Measurements from ENCODE around the gene HSD17B8. TPM values are rescaled to one million over a fixed set of nuclear protein-coding genes. Genes with fewer than 3 reads are reported as not detected.

Gene HSD17B8
- total RNA-seq, 1 experiment from 2014 or later, result 4.2 TPM

DNA sequence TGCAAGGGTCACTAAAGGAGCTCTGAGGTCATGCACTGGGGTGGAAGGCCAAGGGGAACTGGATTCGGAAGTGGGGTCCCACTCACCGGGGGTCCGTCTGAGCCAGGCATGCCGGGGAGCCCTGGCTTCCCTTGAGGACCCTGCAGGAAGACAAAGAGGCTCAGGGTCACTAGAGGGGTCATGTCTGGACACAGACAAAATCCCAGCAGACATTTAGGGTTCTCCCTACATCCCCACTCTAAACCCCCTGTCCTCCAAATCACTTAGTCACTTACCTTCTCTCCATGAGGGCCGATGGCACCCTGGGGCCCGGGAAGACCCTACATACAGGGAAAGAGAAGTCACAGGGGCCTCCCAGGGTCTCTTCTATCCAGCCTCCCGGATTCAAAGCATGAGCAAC, 27.5 kb upstream of the HSD17B8 start:
- Histone ChIP-seq H3K27ac (ENCODE audit: low read length) (no peak overlapping the region), H3K79me2 (ENCODE audit: low read length) (no peaks in the 10 kb centered on the region), H4K20me1 (ENCODE audit: low read length) (no peaks in the 10 kb centered on the region), H3K9me2 (replicated peaks; ENCODE audit: low read length) (no peaks in the 10 kb centered on the region), H3K9me3 (ENCODE audit: low read length) (no peaks in the 10 kb centered on the region), H3K4me2 (ENCODE audit: low read length) (no peak overlapping the region), H3K27me3 (ENCODE audit: low read length) (no peaks in the 10 kb centered on the region), H3K4me3 (ENCODE audit: low read length) (no peak overlapping the region), H3K36me3 (ENCODE audit: low read depth, low read length) (no peaks in the 10 kb centered on the region), H3K4me1 (ENCODE audit: insufficient read depth, low read length) (no peaks in the 10 kb centered on the region), H3K9ac (ENCODE audit: low read length) (no peak overlapping the region), H3F3A (ENCODE audit: low read length, unreplicated experiment) (no peaks in the 10 kb centered on the region), H2AFZ (ENCODE audit: low read length) (no peak overlapping the region)
- TF ChIP-seq EZH2phosphoT487 (IDR thresholded peaks at IDR 0.05; ENCODE audit: borderline replicate concordance, low read length) (no peak), EZH2 (IDR thresholded peaks at IDR 0.05; ENCODE audit: low read length, unreplicated experiment) (no peak)
- TF ChIP-seq, protein P1, sequence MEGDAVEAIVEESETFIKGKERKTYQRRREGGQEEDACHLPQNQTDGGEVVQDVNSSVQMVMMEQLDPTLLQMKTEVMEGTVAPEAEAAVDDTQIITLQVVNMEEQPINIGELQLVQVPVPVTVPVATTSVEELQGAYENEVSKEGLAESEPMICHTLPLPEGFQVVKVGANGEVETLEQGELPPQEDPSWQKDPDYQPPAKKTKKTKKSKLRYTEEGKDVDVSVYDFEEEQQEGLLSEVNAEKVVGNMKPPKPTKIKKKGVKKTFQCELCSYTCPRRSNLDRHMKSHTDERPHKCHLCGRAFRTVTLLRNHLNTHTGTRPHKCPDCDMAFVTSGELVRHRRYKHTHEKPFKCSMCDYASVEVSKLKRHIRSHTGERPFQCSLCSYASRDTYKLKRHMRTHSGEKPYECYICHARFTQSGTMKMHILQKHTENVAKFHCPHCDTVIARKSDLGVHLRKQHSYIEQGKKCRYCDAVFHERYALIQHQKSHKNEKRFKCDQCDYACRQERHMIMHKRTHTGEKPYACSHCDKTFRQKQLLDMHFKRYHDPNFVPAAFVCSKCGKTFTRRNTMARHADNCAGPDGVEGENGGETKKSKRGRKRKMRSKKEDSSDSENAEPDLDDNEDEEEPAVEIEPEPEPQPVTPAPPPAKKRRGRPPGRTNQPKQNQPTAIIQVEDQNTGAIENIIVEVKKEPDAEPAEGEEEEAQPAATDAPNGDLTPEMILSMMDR (conservative IDR thresholded peaks at IDR 0.05; ENCODE audit: low read depth, low read length), result no peak
- POLR2A ChIA-PET (ENCODE audit: unreplicated experiment), result no interaction called here
- no TSS peak for BruUV-seq (replicated peaks)
- intact Hi-C loops (cut with micrococcal nuclease), result no loop called here
- DNase-seq, result no peak
- no peak for ATAC-seq
- CTCF ChIA-PET, result no interaction called here

- TF ChIP-seq EZH2 (IDR thresholded peaks at IDR 0.05; ENCODE audit: low read length, unreplicated experiment) (no peak), EZH2phosphoT487 (IDR thresholded peaks at IDR 0.05; ENCODE audit: borderline replicate concordance, low read length) (no peak)
- TF ChIP-seq, protein P1 (conservative IDR thresholded peaks at IDR 0.05; ENCODE audit: low read depth, low read length), result no peak
- ChIA-PET POLR2A (ENCODE audit: unreplicated experiment) (no interaction called here), CTCF (no interaction called here)
- H3K4me2 ChIP-seq (ENCODE audit: low read length), result no peak overlapping the region
- no TSS peak for BruUV-seq (replicated peaks)
- no peak overlapping the region for H3K9ac ChIP-seq (ENCODE audit: low read length)
- no peaks in the 10 kb centered on the region for H3K4me1 ChIP-seq (ENCODE audit: insufficient read depth, low read length)
- H3F3A ChIP-seq (ENCODE audit: low read length, unreplicated experiment), result no peaks in the 10 kb centered on the region
- DNase-seq (no peak), ATAC-seq (no peak)
- intact Hi-C loops (cut with micrococcal nuclease), result no loop called here
- H3K27me3 ChIP-seq (ENCODE audit: low read length), result no peaks in the 10 kb centered on the region
- H3K27ac ChIP-seq (ENCODE audit: low read length), result no peak overlapping the region
- no peaks in the 10 kb centered on the region for H3K9me3 ChIP-seq (ENCODE audit: low read length)
- H4K20me1 ChIP-seq (ENCODE audit: low read length), result no peaks in the 10 kb centered on the region
- no peaks in the 10 kb centered on the region for H3K9me2 ChIP-seq (replicated peaks; ENCODE audit: low read length)
- H2AFZ ChIP-seq (ENCODE audit: low read length), result no peak overlapping the region
- H3K79me2 ChIP-seq (ENCODE audit: low read length), result no peaks in the 10 kb centered on the region
- no peak overlapping the region for H3K4me3 ChIP-seq (ENCODE audit: low read length)
- no peaks in the 10 kb centered on the region for H3K36me3 ChIP-seq (ENCODE audit: low read depth, low read length)
Observed at GRCh38 chr6:33177552-33178446, 26.7 kb upstream of the HSD17B8 start.

GRCh38 chr6:33178755-33179475, 25.5 kb upstream of the HSD17B8 start:
- no peaks in the 10 kb centered on the region for H3K36me3 ChIP-seq (ENCODE audit: low read depth, low read length)
- no peaks in the 10 kb centered on the region for H3K9me2 ChIP-seq (replicated peaks; ENCODE audit: low read length)
- CTCF ChIA-PET, result no interaction called here
- no peak overlapping the region for H3K27ac ChIP-seq (ENCODE audit: low read length)
- intact Hi-C loops (cut with micrococcal nuclease), result no loop called here
- POLR2A ChIA-PET (ENCODE audit: unreplicated experiment), result no interaction called here
- no peak overlapping the region for H3K4me2 ChIP-seq (ENCODE audit: low read length)
- no peaks in the 10 kb centered on the region for H3K27me3 ChIP-seq (ENCODE audit: low read length)
- no TSS peak for BruUV-seq (replicated peaks)
- H2AFZ ChIP-seq (ENCODE audit: low read length), result no peak overlapping the region
- H3K9ac ChIP-seq (ENCODE audit: low read length), result no peak overlapping the region
- H3K4me1 ChIP-seq (ENCODE audit: insufficient read depth, low read length), result no peaks in the 10 kb centered on the region
- no peak for ATAC-seq
- H4K20me1 ChIP-seq (ENCODE audit: low read length), result no peaks in the 10 kb centered on the region
- TF ChIP-seq EZH2 (IDR thresholded peaks at IDR 0.05; ENCODE audit: low read length, unreplicated experiment) (no peak), EZH2phosphoT487 (IDR thresholded peaks at IDR 0.05; ENCODE audit: borderline replicate concordance, low read length) (no peak)
- TF ChIP-seq, protein P1 (conservative IDR thresholded peaks at IDR 0.05; ENCODE audit: low read depth, low read length), result no peak
- no peaks in the 10 kb centered on the region for H3K79me2 ChIP-seq (ENCODE audit: low read length)
- no peaks in the 10 kb centered on the region for H3K9me3 ChIP-seq (ENCODE audit: low read length)
- H3K4me3 ChIP-seq (ENCODE audit: low read length), result no peak overlapping the region
- H3F3A ChIP-seq (ENCODE audit: low read length, unreplicated experiment), result no peaks in the 10 kb centered on the region
- DNase-seq, result no peak

Data from PC-3 (cell line).